LNCaP clone FGC (cell line): ENCODE measurements around the gene TNN.

Experiments
- DNase-seq: peaks from one replicate; pipeline ENCODE4 v3.0.0-alpha.2; 2011; ENCODE audit warnings: low read depth
- H3K4me3 ChIP-seq: 2 replicates; pipeline ENCODE4 v1.5.1; 2011; ENCODE audit warnings: mild to moderate bottlenecking, low read depth, low read length, control low read depth
- TF ChIP-seq, protein P1 (sequence below): IDR thresholded peaks from 2 replicates; pipeline ENCODE4 v1.5.1; 2012; ENCODE audit warnings: mild to moderate bottlenecking; ENCODE audit not compliant: control insufficient read depth, insufficient read depth; ENCODE audit errors: extremely low read depth

TNN gene

GRCh38 chr1:175045519-175045918 lies 22.1 kb upstream of the TNN start:
- TF ChIP-seq, protein P1, sequence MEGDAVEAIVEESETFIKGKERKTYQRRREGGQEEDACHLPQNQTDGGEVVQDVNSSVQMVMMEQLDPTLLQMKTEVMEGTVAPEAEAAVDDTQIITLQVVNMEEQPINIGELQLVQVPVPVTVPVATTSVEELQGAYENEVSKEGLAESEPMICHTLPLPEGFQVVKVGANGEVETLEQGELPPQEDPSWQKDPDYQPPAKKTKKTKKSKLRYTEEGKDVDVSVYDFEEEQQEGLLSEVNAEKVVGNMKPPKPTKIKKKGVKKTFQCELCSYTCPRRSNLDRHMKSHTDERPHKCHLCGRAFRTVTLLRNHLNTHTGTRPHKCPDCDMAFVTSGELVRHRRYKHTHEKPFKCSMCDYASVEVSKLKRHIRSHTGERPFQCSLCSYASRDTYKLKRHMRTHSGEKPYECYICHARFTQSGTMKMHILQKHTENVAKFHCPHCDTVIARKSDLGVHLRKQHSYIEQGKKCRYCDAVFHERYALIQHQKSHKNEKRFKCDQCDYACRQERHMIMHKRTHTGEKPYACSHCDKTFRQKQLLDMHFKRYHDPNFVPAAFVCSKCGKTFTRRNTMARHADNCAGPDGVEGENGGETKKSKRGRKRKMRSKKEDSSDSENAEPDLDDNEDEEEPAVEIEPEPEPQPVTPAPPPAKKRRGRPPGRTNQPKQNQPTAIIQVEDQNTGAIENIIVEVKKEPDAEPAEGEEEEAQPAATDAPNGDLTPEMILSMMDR, result no peak
- no peak for DNase-seq
- H3K4me3 ChIP-seq, result no peak overlapping the region

DNA sequence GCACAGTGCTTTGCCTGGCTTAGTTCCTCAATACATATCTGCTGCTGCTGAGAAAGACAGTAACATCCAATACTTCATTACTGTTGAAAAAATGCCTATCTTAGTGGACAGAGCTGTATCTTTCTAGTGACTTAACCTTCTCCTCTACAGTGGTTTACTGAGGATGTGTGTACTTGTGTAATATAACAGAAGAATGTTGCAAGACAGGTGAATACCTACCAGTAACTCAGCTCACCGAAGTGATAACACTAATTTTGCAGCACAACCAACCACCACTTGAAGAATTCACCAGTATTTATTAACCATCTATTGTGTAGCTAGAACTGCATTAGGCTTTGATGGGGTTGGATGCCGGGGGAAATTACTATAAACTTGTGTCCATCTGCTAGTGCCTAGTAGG lies 16.6 kb upstream of the TNN start:
- no peak for DNase-seq
- no peak overlapping the region for H3K4me3 ChIP-seq
- TF ChIP-seq, protein P1, result no peak

DNA sequence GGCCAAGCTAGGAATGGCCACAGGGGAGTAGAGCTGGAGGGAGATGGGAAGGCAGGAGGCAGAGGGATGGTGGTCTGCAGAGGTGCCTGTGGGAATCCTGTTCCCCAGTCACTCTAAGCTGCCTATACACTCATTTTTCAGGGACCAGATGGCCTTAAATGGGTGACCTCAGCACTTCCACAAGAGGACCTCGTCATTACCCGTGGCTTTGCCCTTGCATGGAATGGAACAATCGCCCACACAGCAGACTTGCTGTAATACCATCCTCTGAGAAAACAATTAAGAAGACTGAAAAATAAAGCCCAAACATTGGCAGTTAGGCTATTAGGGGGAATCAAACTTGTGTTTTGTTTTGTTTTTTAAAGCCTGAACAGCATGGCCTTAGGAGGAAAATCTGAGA lies 12.9 kb upstream of the TNN start:
- H3K4me3 ChIP-seq, result no peak overlapping the region
- TF ChIP-seq, protein P1, result no peak

DNA sequence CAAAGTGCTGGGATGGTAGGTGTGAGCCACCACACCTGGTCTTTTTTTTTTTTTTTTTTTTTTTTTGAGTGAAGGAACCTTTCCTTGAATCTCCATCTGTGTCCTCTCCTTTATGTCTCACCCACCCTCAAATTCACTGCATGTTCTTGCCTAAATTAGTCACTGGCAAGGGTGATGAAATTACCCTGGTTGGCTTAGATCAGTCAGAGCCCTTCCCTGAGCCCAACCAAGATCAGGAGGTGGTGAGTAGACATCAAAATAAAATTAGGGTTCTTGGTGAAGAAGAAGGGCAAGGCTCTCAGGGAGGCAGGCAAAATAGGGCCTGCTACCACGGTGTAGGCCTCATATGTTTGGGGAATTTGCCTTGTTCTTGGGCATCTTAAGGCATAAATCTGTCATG lies 5.3 kb upstream of the TNN start:
- no peak overlapping the region for H3K4me3 ChIP-seq

More for the DNA sequence above, 12.9 kb upstream of the TNN start:
- no peak for DNase-seq

DNA sequence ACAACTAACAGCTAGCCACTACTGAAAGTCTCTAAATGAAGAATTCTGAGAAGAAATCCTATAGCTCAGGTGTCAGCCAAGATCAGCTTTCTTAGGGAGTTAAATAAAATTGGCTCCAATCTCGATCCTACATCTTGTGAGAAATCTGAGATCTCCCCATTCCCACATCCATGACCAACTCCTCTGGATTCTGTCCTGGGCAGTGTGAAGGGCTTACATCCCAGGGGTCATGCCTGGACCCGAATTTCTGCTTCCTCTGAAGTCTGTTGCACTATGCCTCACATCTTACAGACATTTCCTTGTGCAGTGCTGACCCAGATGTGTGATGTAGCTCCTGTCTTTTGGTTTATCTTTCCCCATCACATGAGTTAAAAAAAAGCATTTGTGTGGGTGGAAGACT lies 4.8 kb upstream of the TNN start:
- DNase-seq, result no peak
- H3K4me3 ChIP-seq, result no peak overlapping the region
- TF ChIP-seq, protein P1, result no peak

More for the DNA sequence above, 5.3 kb upstream of the TNN start:
- no peak for DNase-seq
- TF ChIP-seq, protein P1, result no peak

- TF ChIP-seq, protein P1, result no peak
- DNase-seq, result no peak
- no peak overlapping the region for H3K4me3 ChIP-seq
These were observed 3.2 kb downstream of the TNN start for GRCh38 chr1:175070818-175071217.

- TF ChIP-seq, protein P1, result no peak
- no peak overlapping the region for H3K4me3 ChIP-seq
- no peak for DNase-seq
These were observed 3.8 kb downstream of the TNN start for GRCh38 chr1:175071276-175071943.
